H9 (cell line): Measurements from ENCODE around the gene FAM117A. TPM values are rescaled to one million over a fixed set of nuclear protein-coding genes. Genes with fewer than 3 reads are reported as not detected.

Experiments used
- DNase-seq: peaks from one replicate; pipeline ENCODE4 v3.0.0-alpha.2; 2017
- H2AFZ ChIP-seq: one replicate; pipeline ENCODE4 v1.6.1; 2013; ENCODE audit warnings: mild to moderate bottlenecking, low read length, control low read depth, moderate library complexity
- H2AK5ac ChIP-seq: 2 replicates; pipeline ENCODE4 v1.6.1; 2013; ENCODE audit warnings: low read length, control low read depth, mixed read lengths; ENCODE audit not compliant: insufficient read length
- H2BK120ac ChIP-seq: one replicate; pipeline ENCODE4 v1.6.1; 2013; ENCODE audit warnings: low read depth, mild to moderate bottlenecking, low read length, control low read depth, inconsistent platforms; ENCODE audit not compliant: poor library complexity, severe bottlenecking
- H2BK12ac ChIP-seq: 2 replicates; pipeline ENCODE4 v1.6.1; 2013; ENCODE audit warnings: low read length, control low read depth, mixed read lengths, low read depth; ENCODE audit not compliant: insufficient read length
- H2BK15ac ChIP-seq: 2 replicates; pipeline ENCODE4 v1.6.1; 2013; ENCODE audit warnings: low read depth, low read length, control low read depth
- H2BK20ac ChIP-seq: one replicate; pipeline ENCODE4 v1.6.1; 2013; ENCODE audit warnings: low read depth, mild to moderate bottlenecking, low read length, control low read depth, inconsistent platforms; ENCODE audit not compliant: poor library complexity, severe bottlenecking
- H2BK5ac ChIP-seq: 2 replicates; pipeline ENCODE4 v1.6.1; 2013; ENCODE audit warnings: low read length, control low read depth, mixed read lengths; ENCODE audit not compliant: insufficient read length
- H3K14ac ChIP-seq: 2 replicates; pipeline ENCODE4 v1.6.1; 2013; ENCODE audit warnings: low read length, control low read depth; ENCODE audit not compliant: insufficient read depth
- H3K18ac ChIP-seq: 2 replicates; pipeline ENCODE4 v1.6.1; 2013; ENCODE audit warnings: low read depth, mild to moderate bottlenecking, mixed read lengths, low read length, control low read depth; ENCODE audit not compliant: insufficient read length
- H3K23ac ChIP-seq: 2 replicates; pipeline ENCODE4 v1.6.1; 2013; ENCODE audit warnings: low read length, control low read depth, mixed read lengths, low read depth; ENCODE audit not compliant: insufficient read length
- H3K23me2 ChIP-seq: 2 replicates; pipeline ENCODE4 v1.6.1; 2013; ENCODE audit warnings: low read depth, mild to moderate bottlenecking, mixed read lengths, low read length, control low read depth; ENCODE audit not compliant: insufficient read length, poor library complexity, severe bottlenecking
- H3K27ac ChIP-seq: 2 replicates; pipeline ENCODE4 v1.5.1; 2013; ENCODE audit warnings: low read length, control low read depth, mixed read lengths, low read depth; ENCODE audit not compliant: insufficient read length
- H3K27me3 ChIP-seq: 2 replicates; pipeline ENCODE4 v1.6.1; 2013; ENCODE audit warnings: low read length, control low read depth, inconsistent platforms; ENCODE audit not compliant: insufficient read depth
- H3K4ac ChIP-seq: 2 replicates; pipeline ENCODE4 v1.6.1; 2013; ENCODE audit warnings: low read depth, mild to moderate bottlenecking, control low read depth, inconsistent platforms, low read length, moderate library complexity
- H3K4me1 ChIP-seq: 2 replicates; pipeline ENCODE4 v1.6.1; 2013; ENCODE audit warnings: low read length, control low read depth, inconsistent platforms; ENCODE audit not compliant: insufficient read depth
- H3K4me2 ChIP-seq: 2 replicates; pipeline ENCODE4 v1.6.1; 2013; ENCODE audit warnings: low read length, control low read depth, mixed read lengths; ENCODE audit not compliant: insufficient read length, insufficient read depth
- H3K56ac ChIP-seq: 2 replicates; pipeline ENCODE4 v1.6.1; 2013; ENCODE audit warnings: low read depth, mild to moderate bottlenecking, mixed read lengths, low read length, control low read depth; ENCODE audit not compliant: insufficient read length
- H3K79me1 ChIP-seq: 2 replicates; pipeline ENCODE4 v1.6.1; 2013; ENCODE audit warnings: low read depth, mild to moderate bottlenecking, moderate library complexity, low read length, control low read depth, inconsistent platforms; ENCODE audit not compliant: insufficient read depth, poor library complexity, severe bottlenecking
- H3K79me2 ChIP-seq: 2 replicates; pipeline ENCODE4 v1.6.1; 2013; ENCODE audit warnings: low read length, control low read depth, inconsistent platforms; ENCODE audit not compliant: insufficient read depth
- H3K9ac ChIP-seq: 2 replicates; pipeline ENCODE4 v1.6.1; 2013; ENCODE audit warnings: low read length, control low read depth, mixed read lengths; ENCODE audit not compliant: insufficient read length; ENCODE audit errors: extremely low read depth
- H3K9me3 ChIP-seq: one replicate; pipeline ENCODE4 v1.6.1; 2013; ENCODE audit warnings: low read depth, low read length, inconsistent platforms; ENCODE audit not compliant: control insufficient read depth
- H3T11ph ChIP-seq: one replicate; pipeline ENCODE4 v1.6.1; 2013; ENCODE audit warnings: mild to moderate bottlenecking, low read length, control low read depth, inconsistent platforms
- H4K20me1 ChIP-seq: one replicate; pipeline ENCODE4 v1.6.1; 2013; ENCODE audit not compliant: control insufficient read depth, insufficient read length, insufficient read depth
- H4K5ac ChIP-seq: 2 replicates; pipeline ENCODE4 v1.6.1; 2013; ENCODE audit warnings: low read depth, mild to moderate bottlenecking, mixed read lengths, low read length, control low read depth; ENCODE audit not compliant: insufficient read length
- H4K8ac ChIP-seq: replicated peaks from 2 replicates; pipeline ENCODE4 v1.6.1; 2013; ENCODE audit warnings: low read length, control low read depth, mixed read lengths, low read depth; ENCODE audit not compliant: insufficient read length
- H4K91ac ChIP-seq: 2 replicates; pipeline ENCODE4 v1.6.1; 2013; ENCODE audit warnings: low read depth, mild to moderate bottlenecking, moderate library complexity, mixed read lengths, low read length, control low read depth; ENCODE audit not compliant: insufficient read length
- H3K27ac Mint-ChIP-seq, 3 experiments: 2 replicates in 2 of 3; 3 replicates in 1 of 3; pipeline ENCODE4 v1.8.0; 2020 to 2021; ENCODE audit warnings: mixed read lengths in 3 of 3, mild to moderate bottlenecking in 1 of 3, moderate library complexity in 1 of 3
- H3K27me3 Mint-ChIP-seq: 2 replicates; pipeline ENCODE4 v1.8.0; 2021; ENCODE audit warnings: low read depth, mild to moderate bottlenecking, moderate library complexity, mixed read lengths
- H3K36me3 Mint-ChIP-seq, 3 experiments: 2 replicates in 2 of 3; 3 replicates in 1 of 3; pipeline ENCODE4 v1.8.0; 2020 to 2021; ENCODE audit warnings: low read depth in 3 of 3, mixed read lengths in 3 of 3; ENCODE audit not compliant: insufficient read depth in 1 of 3
- H3K4me1 Mint-ChIP-seq, 2 experiments: 2 replicates each; pipeline ENCODE4 v1.8.0; 2020; ENCODE audit warnings: mixed read lengths in 2 of 2
- H3K4me3 Mint-ChIP-seq, 2 experiments: 2 replicates in 1 of 2; 3 replicates in 1 of 2; pipeline ENCODE4 v1.8.0; 2020 to 2021; ENCODE audit warnings: mild to moderate bottlenecking in 2 of 2, mixed read lengths in 2 of 2, moderate library complexity in 1 of 2
- H3K9me3 Mint-ChIP-seq, 2 experiments: 2 replicates in 1 of 2; 3 replicates in 1 of 2; pipeline ENCODE4 v1.8.0; 2020; ENCODE audit warnings: mild to moderate bottlenecking in 2 of 2, mixed read lengths in 2 of 2, moderate library complexity in 1 of 2
- WGBS: extraction: QIAGEN DNeasy Blood & Tissue Kit; methylation state at CpG from one replicate; pipeline ENCODE4 v1.1.7; 2013; ENCODE audit warnings: missing lambda C conversion rate, low lambda C conversion rate, mixed read lengths; ENCODE audit not compliant: insufficient read length; ENCODE audit errors: extremely low coverage; 5-methylcytosine and 5-hydroxymethylcytosine counted together
- total RNA-seq: library from RNA; stranded (reverse); gene quantifications from 2 replicates; pipeline ENCODE4 v1.2.1, GENCODE V29; 2021
- TF ChIP-seq, protein P1 (sequence below): fragments of 200-600 bp; sonication (generic); conservative IDR thresholded peaks from 3 replicates; pipeline ENCODE4 v1.8.0; 2021; ENCODE audit warnings: antibody characterized with exemption, mild to moderate bottlenecking

Gene FAM117A
- total RNA-seq, 1 experiment from 2014 or later: 21.1 TPM

- TF ChIP-seq, protein P1, sequence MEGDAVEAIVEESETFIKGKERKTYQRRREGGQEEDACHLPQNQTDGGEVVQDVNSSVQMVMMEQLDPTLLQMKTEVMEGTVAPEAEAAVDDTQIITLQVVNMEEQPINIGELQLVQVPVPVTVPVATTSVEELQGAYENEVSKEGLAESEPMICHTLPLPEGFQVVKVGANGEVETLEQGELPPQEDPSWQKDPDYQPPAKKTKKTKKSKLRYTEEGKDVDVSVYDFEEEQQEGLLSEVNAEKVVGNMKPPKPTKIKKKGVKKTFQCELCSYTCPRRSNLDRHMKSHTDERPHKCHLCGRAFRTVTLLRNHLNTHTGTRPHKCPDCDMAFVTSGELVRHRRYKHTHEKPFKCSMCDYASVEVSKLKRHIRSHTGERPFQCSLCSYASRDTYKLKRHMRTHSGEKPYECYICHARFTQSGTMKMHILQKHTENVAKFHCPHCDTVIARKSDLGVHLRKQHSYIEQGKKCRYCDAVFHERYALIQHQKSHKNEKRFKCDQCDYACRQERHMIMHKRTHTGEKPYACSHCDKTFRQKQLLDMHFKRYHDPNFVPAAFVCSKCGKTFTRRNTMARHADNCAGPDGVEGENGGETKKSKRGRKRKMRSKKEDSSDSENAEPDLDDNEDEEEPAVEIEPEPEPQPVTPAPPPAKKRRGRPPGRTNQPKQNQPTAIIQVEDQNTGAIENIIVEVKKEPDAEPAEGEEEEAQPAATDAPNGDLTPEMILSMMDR: peak; percentile 52; the same call in 2 of the 3 replicates
- H3K9me3 Mint-ChIP-seq: no peaks in the 10 kb centered on the region
- H3K4me3 Mint-ChIP-seq: no peak overlapping the region
- peaks cover 3 to 6% of the 10 kb centered on the region in 2 experiments; a peak in 3 of 4 replicates for H3K4me1 Mint-ChIP-seq
- Histone ChIP-seq H3K27me3 (no peaks in the 10 kb centered on the region; the same call in 1 of the 2 replicates), H3K9ac (no peak overlapping the region), H3K27ac (no peak overlapping the region), H2BK12ac (no peak overlapping the region), H2BK5ac (no peak overlapping the region), H2AFZ (no peak overlapping the region), H2BK20ac (no peak overlapping the region), H2AK5ac (no peak overlapping the region), H4K20me1 (no peaks in the 10 kb centered on the region), H3K79me1 (no peaks in the 10 kb centered on the region), H2BK15ac (no peak overlapping the region), H3K4me2 (no peak overlapping the region), H3K4ac (no peak overlapping the region), H3T11ph (no peak overlapping the region), H3K79me2 (no peaks in the 10 kb centered on the region), H3K18ac (no peak overlapping the region), H3K23ac (no peak overlapping the region), H3K56ac (no peak overlapping the region), H3K9me3 (no peaks in the 10 kb centered on the region), H3K4me1 (no peaks in the 10 kb centered on the region; the same call in 1 of the 2 replicates), H3K23me2 (no peaks in the 10 kb centered on the region), H2BK120ac (no peak overlapping the region), H3K14ac (no peak overlapping the region), H4K91ac (no peak overlapping the region), H4K5ac (no peak overlapping the region), H4K8ac (no peak overlapping the region)
- peaks cover 7% of the 10 kb centered on the region for H3K27me3 Mint-ChIP-seq
- no peak overlapping the region for H3K27ac Mint-ChIP-seq
- DNase-seq: no peak
- no peaks in the 10 kb centered on the region for H3K36me3 Mint-ChIP-seq
- WGBS: no CpG with 5 or more reads among the region's 2 CpGs
These were observed 15.9 kb upstream of the FAM117A start for GRCh38 chr17:49779739-49780231.
